Heart left ventricle (tissue), 13 donors: ENCODE data around the gene PSMD7.

Source experiments
- CTCF ChIP-seq, 12 donors: fragments of 200-600 bp; sonication (generic) in 4 of 12; IDR thresholded peaks; one replicate each; pipeline versions ENCODE4 v1.5.0 to v1.8.0; 2018 to 2022; ENCODE audit warnings: antibody characterized with exemption in 12 of 12, mild to moderate bottlenecking in 5 of 12
- POLR2A ChIP-seq, 2 donors: fragments of 450-650 bp; IDR thresholded peaks; one replicate each; pipeline ENCODE4 v1.6.1; 2017; ENCODE audit warnings: antibody characterized with exemption in 2 of 2, mild to moderate bottlenecking in 2 of 2, moderate library complexity in 2 of 2
- donor health status: ischemic (EF 13 %, LVEDD 7.1; RV severe dilation, severe dysfunction).
- donor health status: DM: no; HTN: yes; CAD: no.
- donor health status: DM: no; HTN: no; CAD: no.
- donor health status: ischemic (EF 25% LVEDD 6.9; RV normal size, moderate dysfunction).
- donor health status: ischemic (EF 25% LVEDD 5.7; RV mildly dilated, moderate dysfunction).
- donor health status: ischemic (EF 35%, LVEDD 5.7; RV mildly dilated, moderate dysfunction).
- donor health status: nonischemic (EF 11% LVEDD 7.7; RV severe dilation, severe dysfunction).
- donor health status: DM: yes; HTN: yes; CAD: no.
- donor health status: PGD.
- donor health status: ischemic (EF 29% LVEDD 5.4; RV normal size, mild dysfunction).
- donor health status: nonischemic (EF 23%, LVEDD 6.1; RV moderate dilation, normal function).

- no peak for TF ChIP-seq CTCF (IDR thresholded peaks at IDR 0.05)
- no peak for TF ChIP-seq POLR2A (IDR thresholded peaks at IDR 0.05)
Measured at GRCh38 chr16:74325641-74326040, 29.0 kb downstream of the PSMD7 start.
